Measurements from ENCODE around the gene NTHL1. TPM values are rescaled to one million over a fixed set of nuclear protein-coding genes. Genes with fewer than 3 reads are reported as not detected.

NTHL1 gene
- total RNA-seq, 1 experiment from 2014 or later, result 93.3 TPM

DNA sequence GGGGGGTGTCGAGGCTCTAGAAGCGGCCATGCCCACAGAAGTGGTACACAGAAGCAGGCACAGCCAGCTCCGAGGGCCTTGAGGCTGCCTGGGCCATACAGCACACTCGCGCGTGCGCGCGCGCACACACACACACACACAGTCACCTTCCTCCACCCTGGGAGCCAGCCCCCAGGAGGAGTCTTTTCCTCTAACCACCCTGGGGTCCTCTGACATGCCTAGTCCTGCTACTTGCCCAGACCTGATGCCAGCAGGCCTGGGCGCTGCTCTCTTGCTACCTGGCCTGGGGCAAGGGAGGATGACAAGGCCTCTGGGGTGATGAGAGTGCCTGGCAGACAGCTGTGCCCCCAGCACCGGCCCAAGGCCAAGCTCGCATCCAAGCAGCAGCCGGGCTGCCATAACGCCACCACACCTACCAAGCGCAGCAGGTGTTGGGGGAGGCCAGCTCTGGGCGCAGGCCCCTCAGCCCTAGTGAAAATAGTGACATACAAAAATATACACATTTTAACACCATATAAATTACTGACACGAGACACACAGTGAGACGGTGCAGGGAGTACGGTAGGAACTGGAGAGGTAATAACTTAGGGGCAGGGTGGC is 41.2 kb upstream of the NTHL1 start (continued):
- TF ChIP-seq, protein P1, sequence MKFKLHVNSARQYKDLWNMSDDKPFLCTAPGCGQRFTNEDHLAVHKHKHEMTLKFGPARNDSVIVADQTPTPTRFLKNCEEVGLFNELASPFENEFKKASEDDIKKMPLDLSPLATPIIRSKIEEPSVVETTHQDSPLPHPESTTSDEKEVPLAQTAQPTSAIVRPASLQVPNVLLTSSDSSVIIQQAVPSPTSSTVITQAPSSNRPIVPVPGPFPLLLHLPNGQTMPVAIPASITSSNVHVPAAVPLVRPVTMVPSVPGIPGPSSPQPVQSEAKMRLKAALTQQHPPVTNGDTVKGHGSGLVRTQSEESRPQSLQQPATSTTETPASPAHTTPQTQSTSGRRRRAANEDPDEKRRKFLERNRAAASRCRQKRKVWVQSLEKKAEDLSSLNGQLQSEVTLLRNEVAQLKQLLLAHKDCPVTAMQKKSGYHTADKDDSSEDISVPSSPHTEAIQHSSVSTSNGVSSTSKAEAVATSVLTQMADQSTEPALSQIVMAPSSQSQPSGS (CRISPR knock-in tag; IDR thresholded peaks at IDR 0.05; ENCODE audit: borderline replicate concordance, low read depth), result no peak
- TF ChIP-seq ZNF219 (CRISPR knock-in tag; IDR thresholded peaks at IDR 0.05; ENCODE audit: borderline replicate concordance), result no peak
- TF ChIP-seq TEAD4 (CRISPR knock-in tag; IDR thresholded peaks at IDR 0.05), result no peak

DNA sequence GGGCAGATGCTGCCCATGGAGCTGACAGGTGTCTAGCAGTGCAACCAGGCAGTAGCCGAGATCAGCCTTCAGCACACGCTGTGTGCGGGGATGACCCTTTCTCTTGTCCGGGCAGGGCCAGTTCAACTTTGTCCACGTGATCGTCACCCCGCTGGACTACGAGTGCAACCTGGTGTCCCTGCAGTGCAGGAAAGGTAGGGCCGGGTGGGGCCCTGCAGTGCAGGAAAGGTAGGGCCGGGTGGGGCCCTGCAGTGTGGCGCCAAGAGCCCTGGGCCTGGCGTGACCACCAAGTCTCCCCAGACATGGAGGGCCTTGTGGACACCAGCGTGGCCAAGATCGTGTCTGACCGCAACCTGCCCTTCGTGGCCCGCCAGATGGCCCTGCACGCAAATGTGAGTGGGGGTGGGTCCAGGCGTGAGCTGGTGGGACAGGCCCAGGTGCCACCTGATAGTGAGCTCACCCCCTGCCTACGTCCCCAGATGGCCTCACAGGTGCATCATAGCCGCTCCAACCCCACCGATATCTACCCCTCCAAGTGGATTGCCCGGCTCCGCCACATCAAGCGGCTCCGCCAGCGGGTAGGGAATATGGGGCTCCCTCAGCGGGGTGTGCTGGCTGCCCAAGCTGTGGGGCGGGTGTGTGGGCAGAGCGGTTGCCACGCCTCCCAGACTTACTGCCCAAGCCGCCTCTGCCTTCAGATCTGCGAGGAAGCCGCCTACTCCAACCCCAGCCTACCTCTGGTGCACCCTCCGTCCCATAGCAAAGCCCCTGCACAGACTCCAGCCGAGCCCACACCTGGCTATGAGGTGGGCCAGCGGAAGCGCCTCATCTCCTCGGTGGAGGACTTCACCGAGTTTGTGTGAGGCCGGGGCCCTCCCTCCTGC is 40.4 kb upstream of the NTHL1 start:
- TF ChIP-seq TEAD1 (CRISPR knock-in tag; IDR thresholded peaks at IDR 0.05), result no peak
- TF ChIP-seq NFYB (CRISPR knock-in tag; conservative IDR thresholded peaks at IDR 0.05; ENCODE audit: low read depth), result no peak
- TF ChIP-seq GRHL2 (CRISPR knock-in tag; IDR thresholded peaks at IDR 0.05; ENCODE audit: insufficient replicate concordance, severe bottlenecking), result no peak
- TF ChIP-seq SOX15 (CRISPR knock-in tag; IDR thresholded peaks at IDR 0.05), result no peak
- no peak for TF ChIP-seq NR2C2 (CRISPR knock-in tag; IDR thresholded peaks at IDR 0.05)
- TF ChIP-seq, protein P2, sequence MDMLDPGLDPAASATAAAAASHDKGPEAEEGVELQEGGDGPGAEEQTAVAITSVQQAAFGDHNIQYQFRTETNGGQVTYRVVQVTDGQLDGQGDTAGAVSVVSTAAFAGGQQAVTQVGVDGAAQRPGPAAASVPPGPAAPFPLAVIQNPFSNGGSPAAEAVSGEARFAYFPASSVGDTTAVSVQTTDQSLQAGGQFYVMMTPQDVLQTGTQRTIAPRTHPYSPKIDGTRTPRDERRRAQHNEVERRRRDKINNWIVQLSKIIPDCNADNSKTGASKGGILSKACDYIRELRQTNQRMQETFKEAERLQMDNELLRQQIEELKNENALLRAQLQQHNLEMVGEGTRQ (CRISPR knock-in tag; IDR thresholded peaks at IDR 0.05), result no peak
- no peak for TF ChIP-seq TEAD4 (CRISPR knock-in tag; IDR thresholded peaks at IDR 0.05)
- no peak for TF ChIP-seq FOXJ3 (CRISPR knock-in tag; IDR thresholded peaks at IDR 0.05; ENCODE audit: borderline replicate concordance)
- TF ChIP-seq, protein P3, sequence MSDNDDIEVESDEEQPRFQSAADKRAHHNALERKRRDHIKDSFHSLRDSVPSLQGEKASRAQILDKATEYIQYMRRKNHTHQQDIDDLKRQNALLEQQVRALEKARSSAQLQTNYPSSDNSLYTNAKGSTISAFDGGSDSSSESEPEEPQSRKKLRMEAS (CRISPR knock-in tag; IDR thresholded peaks at IDR 0.05), result no peak
- TF ChIP-seq IRF2 (CRISPR knock-in tag; IDR thresholded peaks at IDR 0.05; ENCODE audit: borderline replicate concordance, low read depth), result no peak
- no peak for TF ChIP-seq EMX1 (CRISPR knock-in tag; IDR thresholded peaks at IDR 0.05)
- TF ChIP-seq, protein P1 (CRISPR knock-in tag; IDR thresholded peaks at IDR 0.05; ENCODE audit: borderline replicate concordance, low read depth), result no peak
- TF ChIP-seq NR1H2 (CRISPR knock-in tag; IDR thresholded peaks at IDR 0.05), result no peak
- TF ChIP-seq MXD4 (CRISPR knock-in tag; IDR thresholded peaks at IDR 0.05; ENCODE audit: borderline replicate concordance), result no peak
- TF ChIP-seq, protein P4, sequence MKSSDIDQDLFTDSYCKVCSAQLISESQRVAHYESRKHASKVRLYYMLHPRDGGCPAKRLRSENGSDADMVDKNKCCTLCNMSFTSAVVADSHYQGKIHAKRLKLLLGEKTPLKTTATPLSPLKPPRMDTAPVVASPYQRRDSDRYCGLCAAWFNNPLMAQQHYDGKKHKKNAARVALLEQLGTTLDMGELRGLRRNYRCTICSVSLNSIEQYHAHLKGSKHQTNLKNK (CRISPR knock-in tag; IDR thresholded peaks at IDR 0.05), result no peak
- TF ChIP-seq NFATC4 (CRISPR knock-in tag; IDR thresholded peaks at IDR 0.05), result no peak
- TF ChIP-seq NFE2L1 (CRISPR knock-in tag; IDR thresholded peaks at IDR 0.05), result no peak
- TF ChIP-seq, protein P5, sequence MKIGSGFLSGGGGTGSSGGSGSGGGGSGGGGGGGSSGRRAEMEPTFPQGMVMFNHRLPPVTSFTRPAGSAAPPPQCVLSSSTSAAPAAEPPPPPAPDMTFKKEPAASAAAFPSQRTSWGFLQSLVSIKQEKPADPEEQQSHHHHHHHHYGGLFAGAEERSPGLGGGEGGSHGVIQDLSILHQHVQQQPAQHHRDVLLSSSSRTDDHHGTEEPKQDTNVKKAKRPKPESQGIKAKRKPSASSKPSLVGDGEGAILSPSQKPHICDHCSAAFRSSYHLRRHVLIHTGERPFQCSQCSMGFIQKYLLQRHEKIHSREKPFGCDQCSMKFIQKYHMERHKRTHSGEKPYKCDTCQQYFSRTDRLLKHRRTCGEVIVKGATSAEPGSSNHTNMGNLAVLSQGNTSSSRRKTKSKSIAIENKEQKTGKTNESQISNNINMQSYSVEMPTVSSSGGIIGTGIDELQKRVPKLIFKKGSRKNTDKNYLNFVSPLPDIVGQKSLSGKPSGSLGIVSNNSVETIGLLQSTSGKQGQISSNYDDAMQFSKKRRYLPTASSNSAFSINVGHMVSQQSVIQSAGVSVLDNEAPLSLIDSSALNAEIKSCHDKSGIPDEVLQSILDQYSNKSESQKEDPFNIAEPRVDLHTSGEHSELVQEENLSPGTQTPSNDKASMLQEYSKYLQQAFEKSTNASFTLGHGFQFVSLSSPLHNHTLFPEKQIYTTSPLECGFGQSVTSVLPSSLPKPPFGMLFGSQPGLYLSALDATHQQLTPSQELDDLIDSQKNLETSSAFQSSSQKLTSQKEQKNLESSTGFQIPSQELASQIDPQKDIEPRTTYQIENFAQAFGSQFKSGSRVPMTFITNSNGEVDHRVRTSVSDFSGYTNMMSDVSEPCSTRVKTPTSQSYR (CRISPR knock-in tag; IDR thresholded peaks at IDR 0.05), result no peak
- TF ChIP-seq, protein P6, sequence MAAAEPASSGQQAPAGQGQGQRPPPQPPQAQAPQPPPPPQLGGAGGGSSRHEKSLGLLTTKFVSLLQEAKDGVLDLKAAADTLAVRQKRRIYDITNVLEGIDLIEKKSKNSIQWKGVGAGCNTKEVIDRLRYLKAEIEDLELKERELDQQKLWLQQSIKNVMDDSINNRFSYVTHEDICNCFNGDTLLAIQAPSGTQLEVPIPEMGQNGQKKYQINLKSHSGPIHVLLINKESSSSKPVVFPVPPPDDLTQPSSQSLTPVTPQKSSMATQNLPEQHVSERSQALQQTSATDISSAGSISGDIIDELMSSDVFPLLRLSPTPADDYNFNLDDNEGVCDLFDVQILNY (CRISPR knock-in tag; IDR thresholded peaks at IDR 0.05), result no peak
- no peak for DNase-seq (ENCODE audit: low spot score)
- no peak overlapping the region for H3K27ac Mint-ChIP-seq
- H3K9me3 Mint-ChIP-seq, result no peaks in the 10 kb centered on the region
- H3K27me3 Mint-ChIP-seq (ENCODE audit: low read depth), result no peaks in the 10 kb centered on the region
- CTCF ChIA-PET, result interaction anchor here (0.7 to 1.8 kb wide), 4 partner anchors 53 to 84 kb away, joined by 3 to 7 read pairs (median 4); no protein-coding TSS in a partner anchor
- H3K36me3 Mint-ChIP-seq, result peaks cover 3% of the 10 kb centered on the region; the same call in 1 of the 2 replicates
- no peak overlapping the region for H3K4me3 Mint-ChIP-seq
- ATAC-seq, result no peak
- POLR2A ChIA-PET, result no interaction called here
- no peaks in the 10 kb centered on the region for H3K4me1 Mint-ChIP-seq
